HG02678 (cell line): ENCODE data around the gene TYW1.
A peak's percentile ranks its signal among the peaks of the same experiment; 100 is the strongest.
"Not testable (repeated sequence)": the region's sequence is repeated elsewhere in the genome, so short reads cannot be mapped to it uniquely, and the experiment has no call there.

Source experiments
- ATAC-seq: cut with Tn5 transposase; IDR thresholded peaks from one replicate; pipeline ENCODE4 v1.9.1; 2021; ENCODE audit warnings: mild to moderate bottlenecking, moderate library complexity; ENCODE audit not compliant: unreplicated experiment

The TYW1 gene

GRCh38 chr7:66994691-66995049, 2.0 kb upstream of the TYW1 start:
- ATAC-seq: peak; percentile 32

- peak; percentile 63 for ATAC-seq
Observed at GRCh38 chr7:66995050-66995776, 1.4 kb upstream of the TYW1 start, which contains the start of gene SBDS. Gene SBDS, minus strand, starts transcription at chr7:66995586. Its CDS starts 169 bp downstream, at chr7:66995417.

- not testable (repeated sequence) for ATAC-seq
Observed at GRCh38 chr7:67000601-67001258, 4.1 kb downstream of the TYW1 start.

- ATAC-seq: not testable (repeated sequence)
Observed at GRCh38 chr7:67004145-67004544, 7.5 kb downstream of the TYW1 start.

- no peak for ATAC-seq
Observed at GRCh38 chr7:67006965-67007364, 10.3 kb downstream of the TYW1 start.

GRCh38 chr7:67008260-67008659, 11.6 kb downstream of the TYW1 start:
- no peak for ATAC-seq

- ATAC-seq: not testable (repeated sequence)
Observed at GRCh38 chr7:67009677-67010076, 13.0 kb downstream of the TYW1 start.

- ATAC-seq: not testable (repeated sequence)
Observed at GRCh38 chr7:67014076-67014622, 17.5 kb downstream of the TYW1 start.

GRCh38 chr7:67017971-67018370, 21.3 kb downstream of the TYW1 start:
- ATAC-seq: not testable (repeated sequence)

- ATAC-seq: no peak
Observed at GRCh38 chr7:67018940-67019339, 22.3 kb downstream of the TYW1 start.

GRCh38 chr7:67019562-67020390, 23.1 kb downstream of the TYW1 start:
- ATAC-seq: no peak

- no peak for ATAC-seq
Observed at GRCh38 chr7:67021260-67021659, 24.6 kb downstream of the TYW1 start.

GRCh38 chr7:67022511-67022910, 25.9 kb downstream of the TYW1 start:
- ATAC-seq: no peak

- not testable (repeated sequence) for ATAC-seq
Observed at GRCh38 chr7:67025459-67025858, 28.8 kb downstream of the TYW1 start.

- not testable (repeated sequence) for ATAC-seq
Observed at GRCh38 chr7:67031685-67032084, 35.1 kb downstream of the TYW1 start.

GRCh38 chr7:67033251-67033650, 36.6 kb downstream of the TYW1 start:
- ATAC-seq: no peak

- ATAC-seq: not testable (repeated sequence)
Observed at GRCh38 chr7:67036432-67037395, 40.1 kb downstream of the TYW1 start.

GRCh38 chr7:67040832-67041231, 44.2 kb downstream of the TYW1 start:
- not testable (repeated sequence) for ATAC-seq

GRCh38 chr7:67042781-67043558, 46.3 kb downstream of the TYW1 start:
- not testable (repeated sequence) for ATAC-seq
